HFF-Myc (cell line): Measurements from ENCODE around the gene RD3L.
A peak's percentile ranks its signal among the peaks of the same experiment; 100 is the strongest.

Experiments used
- DNase-seq: peaks from one replicate; pipeline ENCODE4 v3.0.0-alpha.2; 2011; ENCODE audit warnings: low read depth; ENCODE audit errors: extremely low read depth
- H3K4me3 ChIP-seq: replicated peaks from 2 replicates; pipeline ENCODE4 v1.5.1; 2011; ENCODE audit warnings: low read depth, mild to moderate bottlenecking, control low read depth, low read length
- CTCF ChIP-seq: IDR thresholded peaks from 2 replicates; pipeline ENCODE4 v1.5.1; 2012; ENCODE audit warnings: mild to moderate bottlenecking, low read depth, low read length, control low read depth; ENCODE audit errors: missing control alignments

The RD3L gene

GRCh38 chr14:103908580-103908979, 33.7 kb downstream of the RD3L start:
- no peak overlapping the region for H3K4me3 ChIP-seq
- no peak for DNase-seq
- TF ChIP-seq CTCF, result no peak

DNA sequence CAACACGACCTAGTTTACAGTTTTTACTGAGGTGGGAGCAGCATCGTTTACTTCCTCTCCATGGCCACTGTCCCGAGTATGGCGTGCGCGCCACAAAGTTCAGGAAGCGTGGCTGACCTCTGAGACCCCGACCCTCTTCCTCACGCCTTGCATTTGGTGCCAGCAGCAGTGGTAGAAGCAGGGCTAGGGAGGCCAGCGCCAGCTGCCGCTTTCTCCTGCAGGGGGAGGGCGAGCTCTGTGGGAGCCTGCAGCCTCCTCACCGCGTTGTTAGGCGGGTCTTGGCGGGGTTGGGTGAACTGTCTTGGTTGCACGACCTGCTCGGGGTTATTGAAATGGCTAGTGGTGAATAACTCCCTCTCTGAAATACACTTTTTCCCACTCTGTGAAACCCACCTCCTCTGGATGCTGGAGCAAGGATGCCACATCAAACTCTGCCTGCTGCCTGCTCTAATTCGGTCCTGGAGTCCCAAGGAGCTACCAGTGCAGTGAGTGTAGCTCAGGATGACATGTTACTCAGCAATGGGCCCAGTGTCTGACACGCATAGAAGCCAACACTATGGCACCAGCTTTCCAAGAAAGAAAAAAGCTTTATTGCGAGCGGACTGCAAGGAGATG, 36.4 kb downstream of the RD3L start:
- TF ChIP-seq CTCF, result peak; percentile 12
- no peak overlapping the region for H3K4me3 ChIP-seq
- DNase-seq, result no peak

- DNase-seq, result no peak
- H3K4me3 ChIP-seq, result no peak overlapping the region
- no peak for TF ChIP-seq CTCF
These were observed 37.7 kb downstream of the RD3L start for GRCh38 chr14:103904493-103905107.

- H3K4me3 ChIP-seq, result no peak overlapping the region
- TF ChIP-seq CTCF, result no peak
- no peak for DNase-seq
These were observed 42.5 kb downstream of the RD3L start for GRCh38 chr14:103899833-103900232.

DNA sequence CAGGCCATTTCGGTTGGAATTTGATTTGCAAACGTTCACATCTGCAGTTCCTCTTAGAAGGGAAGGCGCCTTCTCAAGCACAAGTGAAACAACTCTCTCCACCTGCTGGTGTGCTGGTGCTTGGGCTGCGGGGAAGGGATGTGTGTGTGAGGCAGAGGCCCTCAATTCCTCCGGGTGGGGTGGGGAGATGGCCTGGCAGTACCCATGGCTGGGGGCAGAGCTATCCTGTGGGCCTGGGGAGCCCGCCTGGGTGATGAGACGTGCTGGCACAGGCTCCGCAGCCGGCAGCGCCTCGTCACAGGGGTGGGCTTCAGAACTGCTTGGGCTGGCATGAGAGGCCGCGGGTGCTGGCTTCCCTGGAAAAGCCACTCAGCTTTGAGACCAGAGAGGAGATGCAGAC, 43.0 kb downstream of the RD3L start:
- no peak overlapping the region for H3K4me3 ChIP-seq
- DNase-seq, result no peak
- TF ChIP-seq CTCF, result no peak

GRCh38 chr14:103898711-103899110, 43.6 kb downstream of the RD3L start:
- DNase-seq, result no peak
- TF ChIP-seq CTCF, result no peak
- no peak overlapping the region for H3K4me3 ChIP-seq

- no peak overlapping the region for H3K4me3 ChIP-seq
- no peak for TF ChIP-seq CTCF
These were observed 44.1 kb downstream of the RD3L start for GRCh38 chr14:103898204-103898603.

More at GRCh38 chr14:103898204-103898603, 44.1 kb downstream of the RD3L start:
- DNase-seq, result no peak
